A204.1 (cell line): ENCODE results near the gene COL6A2.
"Not testable (repeated sequence)": the region's sequence is repeated elsewhere in the genome, so short reads cannot be mapped to it uniquely, and the experiment has no call there.

Experiments used
- FAIRE-seq: peaks from 2 replicates; lab custom pipeline; 2012; peaks lifted over from hg19 to GRCh38; lab: Jason Lieb, UNC

The COL6A2 gene

DNA sequence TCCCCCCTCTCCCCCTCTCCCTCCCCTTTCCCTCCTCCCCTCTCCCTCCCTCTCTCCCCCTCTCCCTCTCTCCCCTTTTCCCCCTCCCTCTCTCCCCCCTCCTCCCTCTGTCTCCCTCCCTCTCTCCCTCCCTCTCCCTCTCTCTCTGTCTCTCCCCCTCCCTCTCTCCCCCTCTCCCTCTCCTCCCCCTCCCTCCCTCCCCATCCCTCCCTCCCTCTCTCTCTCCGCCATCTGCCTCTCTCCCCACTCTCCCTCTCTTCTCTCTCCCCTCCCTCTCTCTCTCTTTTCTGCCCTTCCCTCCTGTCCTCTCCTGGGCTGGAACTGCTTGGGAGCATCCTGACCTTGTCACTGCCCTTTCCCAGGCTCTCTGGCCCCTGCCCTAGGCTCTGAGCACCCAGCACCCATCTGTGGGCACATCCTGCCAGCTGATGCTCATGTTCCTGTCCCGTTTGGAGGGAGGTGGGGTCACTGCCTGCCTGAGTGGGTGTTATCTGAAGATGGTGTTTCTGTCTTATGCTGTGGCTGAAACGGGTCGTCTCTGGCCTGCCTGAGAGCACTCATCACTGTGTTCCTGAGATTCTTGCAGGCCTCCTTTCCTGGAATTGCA lies 46.7 kb downstream of the COL6A2 start:
- no peak for FAIRE-seq

DNA sequence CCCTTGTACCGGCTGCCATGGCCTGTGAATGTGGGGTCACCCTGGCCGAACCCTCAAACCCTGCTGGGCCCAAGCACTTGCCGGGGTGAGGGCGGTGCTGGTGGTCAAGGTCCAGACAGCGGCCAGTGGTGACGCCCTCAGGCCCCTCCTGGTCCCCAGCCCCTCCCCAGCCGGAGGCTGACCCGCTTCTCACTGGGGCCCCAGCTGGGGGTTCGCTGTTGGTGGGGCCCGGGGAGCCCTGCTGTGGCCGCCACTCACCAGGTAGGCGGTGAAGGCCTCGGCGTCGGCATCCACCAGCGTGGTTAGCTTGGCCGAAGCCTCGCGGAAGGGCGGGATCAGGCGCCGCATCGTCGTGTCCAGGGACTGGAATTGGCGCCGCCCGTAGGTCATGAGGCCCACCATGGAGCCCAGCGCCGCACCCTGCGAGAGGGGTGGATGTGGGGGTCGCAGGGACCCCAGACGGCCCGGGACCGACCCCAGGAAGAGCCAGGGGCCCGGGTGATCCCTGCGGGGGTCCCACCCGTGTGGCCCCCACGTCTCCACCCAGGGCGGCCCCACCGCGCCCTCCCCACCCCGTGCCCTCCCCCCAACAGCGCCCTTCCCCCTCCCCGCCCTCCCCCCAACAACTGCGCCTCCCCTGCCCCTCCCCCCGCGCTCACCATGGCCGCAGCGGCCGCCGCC lies 47.4 kb downstream of the COL6A2 start:
- no peak for FAIRE-seq

DNA sequence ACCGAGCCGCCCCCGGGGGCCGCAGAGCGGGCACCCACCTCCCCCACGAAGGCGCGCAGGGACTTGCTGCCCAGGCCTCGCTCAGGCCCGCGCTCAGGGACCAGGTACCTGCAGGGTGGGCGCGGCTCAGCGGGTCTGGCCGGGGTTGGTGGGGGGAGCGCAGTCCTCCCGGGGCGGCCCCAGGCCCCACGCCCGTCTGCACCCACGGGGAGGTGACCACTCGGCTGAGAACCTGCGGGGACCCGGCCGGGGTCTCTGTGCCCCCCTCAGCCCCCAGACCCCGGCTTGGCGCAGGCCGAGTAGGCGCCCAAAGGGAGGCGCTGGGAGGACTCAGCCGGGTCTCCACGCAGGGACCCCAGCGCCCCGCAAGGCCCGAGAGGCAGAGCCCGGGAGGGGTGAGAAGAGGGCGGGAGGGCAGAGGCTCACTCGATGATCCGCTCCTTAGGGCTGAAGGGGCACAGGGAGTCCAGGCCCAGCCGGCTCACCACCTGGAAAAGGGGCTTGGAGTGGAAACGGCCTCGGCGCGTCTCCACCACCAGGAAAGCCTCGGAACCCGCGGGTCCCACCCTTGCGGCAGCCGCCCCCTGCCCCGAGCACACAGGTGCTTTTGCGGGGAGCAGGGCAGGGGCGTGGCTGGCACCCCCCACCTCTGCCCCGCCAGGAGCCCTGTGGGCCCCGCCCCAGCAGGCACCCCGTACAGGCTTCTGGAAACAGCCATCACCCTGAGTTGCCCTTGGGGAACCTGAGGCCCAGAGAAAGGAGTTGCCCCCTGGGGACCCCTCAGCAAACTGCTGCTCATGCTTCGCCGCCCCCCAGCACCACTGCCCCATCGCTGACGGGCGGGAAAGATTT lies 48.2 kb downstream of the COL6A2 start:
- no peak for FAIRE-seq

DNA sequence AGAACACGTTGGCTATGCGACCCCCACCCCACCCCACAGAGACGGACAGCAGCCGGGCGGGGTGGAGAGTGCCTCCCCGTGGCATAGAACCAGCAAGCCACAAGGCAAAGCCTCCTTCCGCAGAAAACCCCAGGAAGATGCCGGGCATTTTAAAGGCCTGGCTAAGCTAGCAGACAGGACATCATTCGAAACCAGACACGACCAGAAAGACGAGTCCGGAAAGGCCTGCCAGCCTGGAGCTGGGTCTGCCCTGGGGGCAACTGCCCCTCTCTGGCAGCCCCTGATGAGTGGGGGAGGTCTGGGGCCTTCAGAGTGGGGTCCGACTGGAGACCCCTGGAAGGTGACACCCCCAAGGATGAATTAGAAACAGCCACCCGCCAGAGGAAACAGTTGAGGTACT lies 48.9 kb downstream of the COL6A2 start:
- FAIRE-seq: no peak

DNA sequence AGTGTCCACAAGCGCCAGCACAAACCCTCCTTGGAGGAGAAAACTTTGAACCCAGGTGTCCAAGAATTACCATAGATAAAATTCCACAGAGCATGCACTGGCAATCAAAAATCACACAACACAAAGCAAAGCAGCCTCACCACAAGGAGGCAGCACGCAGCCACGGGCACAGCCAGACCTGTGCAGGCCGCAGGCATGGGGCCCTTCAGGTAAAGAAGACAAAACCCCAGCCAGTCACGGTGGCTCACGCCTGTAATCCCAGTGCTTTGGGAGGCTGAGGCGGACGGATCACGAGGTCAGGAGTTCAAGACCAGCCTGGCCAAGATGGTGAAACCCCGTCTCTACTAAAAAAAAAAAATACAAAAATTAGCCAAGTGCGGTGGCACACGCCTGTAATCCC lies 49.5 kb downstream of the COL6A2 start:
- not testable (repeated sequence) for FAIRE-seq

DNA sequence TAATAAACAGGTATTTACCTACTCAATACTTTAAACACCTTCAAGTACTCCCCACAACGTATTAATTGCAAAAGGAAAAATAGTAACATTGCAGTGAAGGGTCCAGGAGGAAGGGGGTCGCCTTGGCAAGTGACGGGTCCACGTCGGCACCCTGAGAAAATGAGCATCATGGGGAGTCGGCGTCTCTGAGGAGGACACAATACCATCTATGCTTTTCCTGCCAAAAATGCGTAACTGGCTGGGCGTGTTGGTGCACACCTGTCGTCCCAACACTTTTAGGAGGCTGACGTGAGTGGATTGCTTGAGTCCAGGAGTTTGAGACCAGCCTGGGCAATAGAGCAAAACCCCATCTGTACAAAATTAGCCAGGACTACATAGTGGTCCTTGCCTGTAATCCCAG lies 50.2 kb downstream of the COL6A2 start:
- no peak for FAIRE-seq

DNA sequence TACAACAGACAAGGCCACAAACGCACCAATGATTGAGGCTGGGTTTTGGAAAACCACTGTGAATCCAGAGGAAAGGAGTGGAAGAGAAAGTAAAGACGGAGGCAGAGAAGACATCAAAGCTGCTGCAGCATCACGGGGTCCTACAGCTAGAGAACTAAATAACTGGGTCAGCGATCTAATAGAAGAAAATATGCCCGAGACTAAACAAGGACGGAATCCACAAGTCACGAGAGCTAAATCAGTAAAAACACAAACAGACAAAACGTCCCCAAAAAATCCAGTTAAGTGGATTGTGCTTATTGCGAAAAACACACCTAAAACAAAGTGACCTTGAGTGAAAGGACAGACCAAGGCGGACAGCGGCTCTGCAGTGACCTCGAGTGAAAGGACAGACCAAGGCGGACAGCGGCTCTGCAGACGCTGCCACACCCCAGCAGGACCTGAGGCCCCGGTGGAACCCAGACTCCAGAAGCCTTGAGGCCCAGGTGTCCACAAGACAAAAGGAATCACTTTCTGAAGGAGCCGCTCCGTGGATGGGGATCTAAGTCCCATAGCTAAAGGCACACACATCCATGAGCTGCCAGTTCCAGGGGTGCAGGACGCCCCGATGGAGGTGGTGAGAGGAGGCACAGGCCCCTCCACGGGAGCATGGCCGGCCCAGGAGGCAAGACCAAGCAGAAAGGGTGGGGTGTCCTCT lies 51.4 kb downstream of the COL6A2 start:
- no peak for FAIRE-seq

DNA sequence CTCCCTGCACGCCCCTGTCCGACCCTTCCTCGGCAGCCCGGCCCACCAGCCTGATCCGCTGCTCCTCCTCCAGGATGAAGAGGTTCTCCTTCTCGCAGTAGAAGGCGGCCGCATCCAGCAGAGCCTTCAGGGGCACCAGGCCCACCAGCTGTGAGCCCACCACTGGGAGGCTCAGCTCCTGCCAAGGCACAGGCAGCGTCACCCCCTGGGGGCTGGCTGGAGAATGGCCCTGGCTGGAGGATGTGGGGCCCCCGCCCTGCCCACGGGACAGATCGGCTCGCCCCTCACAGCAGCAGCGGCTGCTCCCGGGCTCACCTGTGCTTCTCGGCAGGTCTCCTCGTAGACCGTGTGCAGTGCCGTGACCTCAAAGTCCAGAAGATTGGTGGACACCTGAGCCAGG lies 52.2 kb downstream of the COL6A2 start:
- no peak for FAIRE-seq

DNA sequence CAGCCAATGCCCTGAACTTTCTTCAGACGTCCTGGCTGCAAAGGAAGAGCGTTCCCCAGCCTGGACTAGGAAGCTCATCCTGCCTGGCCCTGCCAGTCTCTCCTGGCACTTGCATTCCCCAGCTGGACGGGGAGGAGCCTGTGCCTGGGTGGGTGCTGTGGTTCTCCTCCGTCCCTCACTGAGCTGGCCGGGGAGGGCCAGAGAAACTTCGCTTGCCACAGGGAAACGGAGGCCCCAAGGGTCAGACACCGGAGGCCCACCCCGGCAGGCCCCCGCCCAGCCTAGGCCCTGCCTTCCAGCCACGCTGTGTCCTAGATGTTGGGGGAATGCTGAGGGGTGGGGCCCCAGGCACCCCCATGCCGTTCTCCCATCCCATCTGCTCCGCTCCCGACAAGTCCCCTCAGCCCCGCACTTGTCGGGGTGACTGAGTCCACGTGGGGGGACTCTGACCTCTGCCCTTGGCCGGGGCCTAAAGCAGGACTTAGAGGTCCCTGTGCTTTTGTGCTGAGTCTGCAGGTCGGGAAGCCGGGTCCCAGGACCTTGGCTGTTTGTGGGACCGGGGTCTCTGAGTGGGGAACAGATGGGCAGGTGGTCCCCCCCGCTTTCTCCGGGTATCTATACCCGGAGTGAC lies 52.7 kb downstream of the COL6A2 start:
- FAIRE-seq: no peak

DNA sequence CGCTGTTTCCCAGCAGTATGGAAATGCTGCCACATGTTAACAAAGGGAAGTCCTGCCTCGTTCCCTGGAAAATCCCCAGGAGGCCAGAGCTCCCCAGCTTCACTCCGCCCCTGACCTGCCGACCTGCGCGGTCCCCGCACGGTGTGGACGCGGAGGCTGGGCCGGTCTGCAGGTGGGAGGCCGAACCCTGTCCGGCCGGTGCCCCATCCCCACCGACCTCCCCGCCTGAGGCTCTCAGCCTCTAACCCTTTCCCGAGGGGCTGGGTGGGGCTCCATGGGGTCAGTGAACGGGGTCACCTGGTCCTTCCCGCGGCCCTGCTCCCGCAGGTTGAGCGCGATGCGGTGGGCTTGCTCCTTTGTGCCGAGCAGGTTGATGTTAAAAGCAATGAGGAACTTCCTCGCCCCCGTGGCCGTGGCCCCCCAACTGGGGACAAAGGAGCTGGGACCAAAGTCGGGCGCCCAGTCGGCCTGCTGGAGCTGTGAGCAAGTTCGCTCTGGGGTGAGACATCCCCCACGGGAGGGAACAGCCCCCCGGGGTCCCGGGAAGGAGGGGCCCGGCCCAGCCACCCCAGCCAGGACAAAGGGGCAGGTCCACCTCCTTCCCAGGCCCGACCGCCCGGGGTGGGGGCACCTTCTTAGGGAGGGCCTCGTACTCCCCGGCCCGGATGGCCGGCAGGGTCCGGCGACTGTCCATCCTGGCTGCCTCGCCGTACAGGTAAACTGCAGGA lies 53.5 kb downstream of the COL6A2 start:
- FAIRE-seq: no peak

DNA sequence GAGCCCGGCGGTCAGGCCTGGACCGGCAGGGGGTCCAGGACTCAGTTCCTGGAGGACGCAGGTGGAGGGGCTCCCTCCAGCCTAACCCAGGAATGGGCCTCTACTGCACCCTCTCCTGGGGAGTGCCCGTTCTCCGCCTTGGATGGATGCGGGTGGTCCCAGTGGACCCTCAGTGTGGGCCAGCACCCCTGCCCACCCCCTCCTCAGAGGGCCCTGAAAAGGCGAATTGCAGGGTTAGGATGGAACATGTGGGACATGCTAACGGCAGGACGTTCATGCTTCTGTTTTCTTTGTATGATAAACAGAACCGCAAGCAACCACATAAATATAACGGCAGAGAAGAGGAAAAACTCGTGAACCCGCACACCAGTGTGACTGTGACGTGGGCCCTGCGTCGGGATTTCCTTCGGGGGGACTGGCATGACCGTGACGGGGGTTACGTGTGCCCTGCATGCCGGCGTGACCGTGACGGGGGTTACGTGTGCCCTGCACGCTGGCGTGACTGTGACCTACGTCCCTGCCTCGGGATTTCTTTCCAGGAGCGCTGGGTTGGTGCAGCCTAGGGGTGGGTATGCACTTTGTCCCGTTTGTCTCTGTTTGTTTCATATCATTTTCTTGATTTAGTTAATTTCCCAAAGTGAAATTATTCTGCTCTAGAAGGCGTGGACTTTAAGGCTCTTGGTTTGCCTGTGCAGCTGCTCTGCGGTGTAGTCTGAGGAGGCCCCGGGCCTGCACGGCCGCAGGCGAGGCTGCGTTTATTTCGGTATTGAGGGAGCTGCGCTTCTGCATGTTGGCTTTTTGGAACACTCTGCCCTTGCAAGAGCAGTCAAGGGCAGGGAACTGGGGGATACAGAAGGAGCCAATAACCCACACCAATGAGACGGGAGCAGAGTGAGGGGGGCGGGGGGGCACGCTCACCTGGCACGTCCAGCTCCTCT lies 54.3 kb downstream of the COL6A2 start:
- no peak for FAIRE-seq

DNA sequence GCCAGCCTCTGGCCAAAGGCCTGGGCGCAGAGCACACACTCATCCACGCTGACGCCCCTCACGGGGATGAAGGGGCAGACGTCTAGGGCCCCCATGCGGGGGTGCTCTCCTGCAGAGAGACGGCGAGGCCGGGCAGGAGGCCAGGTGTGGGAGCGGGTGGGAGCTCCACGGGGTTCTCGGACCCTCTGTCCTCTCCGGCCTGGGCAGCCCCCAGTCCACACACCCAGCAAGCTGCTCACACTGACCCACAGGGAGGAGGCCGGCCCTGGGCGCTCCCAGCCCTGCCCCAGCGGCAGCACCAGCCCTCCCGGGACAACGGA lies 55.0 kb downstream of the COL6A2 start:
- FAIRE-seq: no peak

DNA sequence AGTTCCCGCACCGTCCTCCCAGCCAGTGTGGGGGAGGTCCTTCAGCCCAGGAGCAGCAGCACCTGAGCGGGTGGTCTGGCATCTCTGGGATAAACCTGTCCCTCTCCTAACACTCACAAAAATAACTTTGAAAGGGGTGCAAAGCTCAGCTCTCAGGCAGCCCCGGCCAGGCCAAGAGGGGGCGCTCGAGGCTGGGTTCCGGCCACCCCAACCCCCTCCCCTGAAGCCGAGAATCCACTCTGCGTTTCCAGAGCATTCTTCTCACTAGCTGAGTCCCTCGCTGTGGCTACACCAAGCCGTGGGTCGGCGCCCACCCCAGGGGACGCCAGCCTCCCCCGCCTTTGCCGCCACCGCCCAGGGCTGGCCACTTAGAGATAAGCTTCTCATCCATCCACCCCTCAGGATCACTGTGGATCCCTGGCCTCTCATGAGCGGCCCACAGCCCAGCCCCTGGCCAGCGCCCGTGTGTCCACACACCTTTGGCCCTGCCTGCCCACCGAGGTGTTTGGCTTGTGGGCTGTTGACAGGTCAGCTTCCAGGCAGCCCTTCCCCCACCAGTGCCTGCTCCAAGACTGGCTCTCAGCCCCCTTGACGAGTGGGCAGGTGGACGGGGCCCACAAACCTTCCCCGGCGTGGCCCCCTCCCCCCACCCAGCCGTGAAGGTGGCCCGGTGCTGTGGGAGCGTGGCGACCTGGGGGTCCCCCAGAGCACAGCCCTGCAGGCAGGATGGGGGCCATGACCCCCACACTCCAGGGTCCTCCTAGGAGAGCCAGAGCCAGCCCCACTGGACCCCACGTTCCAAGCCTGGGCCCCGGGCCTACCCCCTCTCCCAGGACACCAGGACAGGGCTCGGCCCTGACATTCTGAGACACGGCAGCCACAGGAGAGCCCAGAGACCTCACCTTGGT lies 55.6 kb downstream of the COL6A2 start:
- FAIRE-seq: no peak

DNA sequence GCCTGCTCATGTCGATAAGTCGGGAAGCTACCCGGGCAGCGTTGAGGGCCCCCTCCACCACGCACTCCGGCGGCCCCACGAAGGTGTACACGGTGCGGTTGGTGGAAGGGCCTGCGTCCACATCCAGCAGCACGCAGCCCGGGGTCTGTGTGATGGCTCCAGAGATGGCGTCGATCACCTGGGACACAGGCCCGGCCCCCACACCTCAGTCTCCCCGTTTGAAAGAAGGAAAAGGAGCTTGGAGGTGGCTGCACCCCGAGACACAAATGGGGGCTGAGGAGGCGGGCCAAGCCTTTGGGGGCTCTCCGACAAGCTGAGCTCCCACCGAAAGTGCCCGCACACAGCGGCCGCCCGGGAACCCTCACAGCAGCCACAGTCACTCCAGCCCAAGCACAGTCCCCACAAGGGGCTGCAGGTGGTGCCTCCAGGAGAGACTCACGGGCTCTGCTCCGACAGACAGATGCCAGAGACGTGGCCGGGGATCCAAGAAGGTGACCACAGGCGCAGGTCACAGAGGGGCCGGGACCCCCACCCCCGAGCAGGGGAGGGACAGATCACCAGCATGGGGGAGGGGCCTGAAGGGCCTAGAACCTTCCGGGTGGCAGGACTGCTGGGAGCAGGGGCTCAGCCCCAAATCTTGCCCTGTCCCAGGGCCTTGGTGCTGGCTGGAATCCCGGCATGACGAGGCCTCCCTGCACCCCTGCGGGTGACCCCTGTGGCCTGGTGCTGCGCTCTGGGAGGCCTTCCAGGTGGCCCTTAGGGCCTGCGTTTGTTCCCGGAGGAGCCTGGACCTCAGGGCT lies 56.4 kb downstream of the COL6A2 start:
- FAIRE-seq: no peak

DNA sequence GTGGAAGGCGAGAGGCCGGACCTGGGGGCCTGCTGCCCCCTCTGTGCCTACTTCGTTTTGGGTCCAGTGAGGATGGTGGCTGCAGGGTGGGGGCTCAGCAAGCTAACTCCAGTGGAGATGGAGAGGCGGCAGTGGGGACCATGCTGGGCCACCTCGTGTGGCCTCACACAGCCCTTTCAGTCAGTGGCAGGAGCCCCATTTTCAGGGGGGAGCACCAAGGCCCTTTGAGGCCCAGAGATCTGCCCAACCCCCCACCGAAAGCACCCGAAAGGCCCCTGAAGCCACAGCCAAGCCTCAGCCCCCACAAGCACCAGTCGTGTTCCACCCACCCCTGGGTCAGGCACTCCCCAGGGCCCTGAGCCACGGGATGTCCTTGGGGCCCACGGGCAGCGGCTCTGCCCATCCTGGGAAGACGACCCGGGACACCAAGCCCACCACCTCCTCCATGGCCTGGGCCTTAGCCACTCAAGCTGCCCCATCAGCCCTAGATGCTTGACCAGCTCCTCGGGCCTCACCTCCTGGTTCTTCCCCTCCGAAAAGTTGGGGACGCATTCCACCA lies 57.1 kb downstream of the COL6A2 start:
- no peak for FAIRE-seq

DNA sequence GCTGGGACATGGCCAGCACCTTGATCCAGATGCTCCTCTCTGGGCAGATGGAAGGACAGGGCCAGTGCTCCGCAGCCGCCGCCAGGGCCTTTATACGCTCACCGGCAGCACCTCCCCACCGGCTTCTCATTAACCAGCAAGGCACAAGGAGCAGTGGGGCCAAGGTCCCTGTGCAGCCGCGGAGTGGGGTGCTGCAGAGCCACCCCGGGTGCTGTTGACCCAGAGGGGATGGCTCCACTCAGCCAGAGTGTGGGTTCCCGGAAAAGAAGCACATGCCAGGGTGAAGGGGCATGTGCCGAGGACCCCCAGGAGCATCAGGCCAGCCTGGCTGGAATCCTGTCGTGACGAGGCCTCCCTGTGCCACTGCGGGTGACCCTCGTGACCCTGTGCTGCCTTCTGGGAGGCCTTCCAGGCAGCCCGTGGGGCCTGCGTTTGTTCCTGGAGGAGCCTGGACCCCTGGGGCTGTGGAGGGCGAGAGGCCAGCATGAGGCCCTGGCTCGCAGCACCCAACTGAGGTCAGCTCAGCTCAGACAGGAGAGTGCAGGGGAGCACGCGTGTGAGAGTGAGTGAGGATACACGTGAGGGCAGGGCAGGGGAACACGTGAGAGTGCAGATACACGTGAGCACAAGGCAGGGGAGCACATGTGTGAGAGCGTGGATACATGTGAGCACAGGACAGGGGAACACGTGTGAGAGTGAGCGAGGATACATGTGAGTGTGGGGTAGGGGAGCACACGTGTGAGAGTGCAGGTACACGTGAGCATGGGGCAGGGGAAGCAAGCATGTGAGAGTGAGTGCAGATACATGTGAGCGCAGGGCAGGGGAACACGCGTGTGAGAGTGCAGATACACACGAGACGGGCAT lies 57.8 kb downstream of the COL6A2 start, which contains the start of gene FTCD:
FTCD (minus strand) TSS at position 66 of the 864 bp plus-strand sequence; CDS start at position 10, 56 bp downstream.
- no peak for FAIRE-seq

DNA sequence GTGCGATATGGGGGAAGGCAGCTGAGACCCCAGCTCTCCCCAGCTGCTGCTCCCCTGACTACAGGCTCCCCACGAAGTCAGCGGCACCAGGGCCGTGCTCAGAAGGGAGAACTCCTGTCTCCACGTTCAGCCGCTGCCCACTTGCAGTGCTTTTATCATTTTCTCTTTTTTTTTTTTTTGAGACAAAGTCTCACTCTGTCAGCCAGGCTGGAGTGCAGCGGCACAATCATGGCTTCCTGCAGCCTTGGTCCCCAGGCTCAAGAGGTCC lies 58.4 kb downstream of the COL6A2 start:
- no peak for FAIRE-seq

DNA sequence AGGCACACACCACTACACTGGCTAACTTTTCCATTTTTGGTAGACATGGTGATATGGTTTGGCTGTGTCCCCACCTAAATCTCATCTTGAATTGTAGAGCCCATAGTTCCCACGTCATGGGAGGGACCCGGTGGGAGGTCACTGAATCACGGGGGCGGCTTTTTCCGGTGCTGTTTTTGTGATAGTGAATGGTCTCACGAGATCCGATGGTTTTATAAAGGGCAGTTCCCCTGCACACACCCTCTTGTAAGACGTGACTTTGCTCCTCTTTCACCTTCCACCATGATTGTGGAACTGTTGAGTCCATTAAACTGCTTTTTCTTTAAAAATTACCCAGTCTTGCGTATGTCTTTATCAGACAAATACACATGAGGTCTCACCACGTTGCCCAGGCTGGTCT lies 58.8 kb downstream of the COL6A2 start:
- FAIRE-seq: no peak
